Activated B cell treated with CpG ODN at 0.5 μM for 24 hours (primary cell): ENCODE data around the gene EYS. TPM values are rescaled to one million over a fixed set of nuclear protein-coding genes. Genes with fewer than 3 reads are reported as not detected.
"Not testable (repeated sequence)": the region's sequence is repeated elsewhere in the genome, so short reads cannot be mapped to it uniquely, and the experiment has no call there.

ENCODE experiments used
- ATAC-seq: fragments of 200-7000 bp; cut with Tn5 transposase; one replicate; pipeline ENCODE4 v1.10.0; 2021; ENCODE audit warnings: low read depth, mild to moderate bottlenecking, moderate library complexity
- CTCF ChIA-PET: fragments of 350-600 bp; sonication (Branson Sonifier 250); formaldehyde crosslinking; loops from one replicate; lab custom pipeline; 2021; ENCODE audit warnings: antibody characterized with exemption; lab: Charles Lee
- POLR2A ChIA-PET: fragments of 350-600 bp; sonication (Branson Sonifier 250); formaldehyde crosslinking; loops from one replicate; lab custom pipeline; 2021; ENCODE audit warnings: antibody characterized with exemption; lab: Charles Lee
- DNase-seq: peaks from one replicate; pipeline ENCODE4 v3.0.0; 2022
- H3K27ac Mint-ChIP-seq: one replicate; pipeline ENCODE4 v1.8.0; 2020; ENCODE audit warnings: mixed read lengths
- H3K27me3 Mint-ChIP-seq: one replicate; pipeline ENCODE4 v1.8.0; 2021; ENCODE audit warnings: mixed read lengths
- H3K36me3 Mint-ChIP-seq: one replicate; pipeline ENCODE4 v1.8.0; 2021; ENCODE audit warnings: low read depth, mixed read lengths
- H3K4me1 Mint-ChIP-seq: one replicate; pipeline ENCODE4 v1.8.0; 2021; ENCODE audit warnings: mixed read lengths
- H3K4me3 Mint-ChIP-seq: one replicate; pipeline ENCODE4 v1.8.0; 2020; ENCODE audit warnings: mild to moderate bottlenecking, mixed read lengths
- H3K9me3 Mint-ChIP-seq: one replicate; pipeline ENCODE4 v1.8.0; 2020; ENCODE audit warnings: mixed read lengths
- CTCF ChIP-seq: fragments of 200-600 bp; IDR thresholded peaks from one replicate; pipeline ENCODE4 v1.8.0; 2022; ENCODE audit warnings: antibody characterized with exemption, mild to moderate bottlenecking
- intact Hi-C: fragments of 100-400 bp; cut with micrococcal nuclease; formaldehyde crosslinking; loops from one replicate; pipeline ENCODE4 v1.15.1; 2024
- total RNA-seq: library from RNA; stranded (reverse); gene quantifications from 2 replicates; pipeline ENCODE4 v1.2.3, GENCODE V29; 2022

The EYS gene
- total RNA-seq, 1 donor from 2014 or later, result not detected

GRCh38 chr6:65637289-65638046 is 69.6 kb downstream of the EYS start:
- ChIA-PET POLR2A (no interaction called here), CTCF (no interaction called here)
- ATAC-seq (no peak), DNase-seq (no peak)
- no peaks in the 10 kb centered on the region for H3K4me1 Mint-ChIP-seq
- no peak for TF ChIP-seq CTCF
- no peaks in the 10 kb centered on the region for H3K36me3 Mint-ChIP-seq
- H3K4me3 Mint-ChIP-seq, result no peak overlapping the region
- intact Hi-C loops, result no loop called here
- no peaks in the 10 kb centered on the region for H3K27me3 Mint-ChIP-seq
- H3K9me3 Mint-ChIP-seq, result peaks cover 3% of the 10 kb centered on the region
- H3K27ac Mint-ChIP-seq, result no peak overlapping the region

DNA sequence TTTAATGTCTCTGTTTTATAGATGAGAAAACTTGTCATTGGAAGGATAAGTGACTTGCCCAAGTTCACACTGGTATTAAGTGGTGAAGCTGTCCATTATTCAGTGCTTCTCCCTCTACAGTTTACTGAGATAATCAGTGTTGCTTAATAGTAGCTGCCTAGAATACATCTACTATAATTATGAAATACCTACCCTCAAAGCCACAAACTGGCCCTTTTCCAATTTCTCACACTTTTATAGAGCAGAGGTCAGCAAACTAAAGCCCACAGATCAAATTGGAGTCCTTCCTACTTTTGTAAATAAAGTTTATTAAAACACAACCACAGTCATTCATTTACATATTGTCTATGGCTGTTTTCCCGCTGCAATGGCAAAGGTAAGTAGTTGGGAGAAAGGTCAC is 73.5 kb downstream of the EYS start:
- ChIA-PET CTCF (no interaction called here), POLR2A (no interaction called here)
- Mint-ChIP-seq H3K36me3 (no peaks in the 10 kb centered on the region), H3K4me1 (no peaks in the 10 kb centered on the region), H3K4me3 (no peak overlapping the region), H3K27ac (no peak overlapping the region), H3K27me3 (no peaks in the 10 kb centered on the region), H3K9me3 (peaks cover 8% of the 10 kb centered on the region)
- intact Hi-C loops, result no loop called here
- ATAC-seq (no peak), DNase-seq (no peak)
- no peak for TF ChIP-seq CTCF

GRCh38 chr6:65631711-65632110 is 75.3 kb downstream of the EYS start:
- no peak overlapping the region for H3K27ac Mint-ChIP-seq
- no peak for DNase-seq
- H3K4me3 Mint-ChIP-seq, result no peak overlapping the region
- H3K36me3 Mint-ChIP-seq, result no peaks in the 10 kb centered on the region
- CTCF ChIA-PET, result no interaction called here
- POLR2A ChIA-PET, result no interaction called here
- H3K4me1 Mint-ChIP-seq, result no peaks in the 10 kb centered on the region
- no peaks in the 10 kb centered on the region for H3K27me3 Mint-ChIP-seq
- no peak for TF ChIP-seq CTCF
- peaks cover 10% of the 10 kb centered on the region for H3K9me3 Mint-ChIP-seq
- intact Hi-C loops, result no loop called here
- ATAC-seq, result no peak

DNA sequence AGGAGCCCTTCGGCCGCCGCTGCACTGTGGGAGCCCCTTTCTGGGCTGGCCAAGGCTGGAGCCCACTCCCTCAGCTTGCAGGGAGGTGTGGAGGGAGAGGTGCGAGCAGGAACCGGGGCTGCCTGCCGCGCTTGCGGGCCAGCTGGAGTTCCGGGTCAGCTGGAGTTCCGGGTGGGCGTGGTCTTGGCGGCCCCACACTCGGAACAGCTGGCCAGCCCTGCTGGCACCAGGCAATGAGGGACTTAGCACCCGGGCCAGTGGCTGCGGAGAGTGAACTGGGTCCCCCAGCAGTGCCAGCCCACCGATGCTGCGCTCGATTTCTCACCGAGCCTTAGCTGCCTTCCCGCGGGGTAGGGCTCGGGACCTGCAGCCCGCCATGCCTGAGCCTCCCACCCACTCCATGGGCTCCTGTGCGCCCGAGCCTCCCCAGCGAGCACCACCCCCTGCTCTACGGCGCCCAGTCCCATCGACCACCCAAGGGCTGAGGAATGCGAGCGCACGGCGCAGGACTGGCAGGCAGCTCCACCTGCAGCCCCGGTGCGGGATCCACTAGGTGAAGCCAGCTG is 79.5 kb downstream of the EYS start:
- H3K36me3 Mint-ChIP-seq, POLR2A ChIA-PET, H3K4me3 Mint-ChIP-seq, CTCF ChIA-PET, ATAC-seq, H3K27ac Mint-ChIP-seq, DNase-seq, H3K27me3 Mint-ChIP-seq, intact Hi-C loops, H3K4me1 Mint-ChIP-seq, H3K9me3 Mint-ChIP-seq: not testable (repeated sequence)

- CTCF ChIA-PET, result no interaction called here
- intact Hi-C loops, result no loop called here
Observed at GRCh38 chr6:65627015-65627414, 80.0 kb downstream of the EYS start.

More at GRCh38 chr6:65627015-65627414, 80.0 kb downstream of the EYS start:
- Mint-ChIP-seq H3K36me3 (no peaks in the 10 kb centered on the region), H3K4me1 (no peaks in the 10 kb centered on the region), H3K4me3 (no peak overlapping the region), H3K9me3 (peaks cover 10% of the 10 kb centered on the region), H3K27ac (no peak overlapping the region), H3K27me3 (no peaks in the 10 kb centered on the region)
- ATAC-seq, result no peak
- TF ChIP-seq CTCF, result no peak
- POLR2A ChIA-PET, result no interaction called here
- DNase-seq, result no peak
